Esophagus squamous epithelium (tissue), 5 donors: Measurements from ENCODE around the gene BICDL2. TPM values are rescaled to one million over a fixed set of nuclear protein-coding genes. Genes with fewer than 3 reads are reported as not detected.

ENCODE experiments used
- DNase-seq: peaks from one replicate; lab custom pipeline; 2025; lab: John Stamatoyannopoulos, UW
- H3K27ac ChIP-seq, 4 donors: fragments of 200-600 bp; sonication (generic); one replicate each; pipeline ENCODE4 v1.5.1; 2016 to 2019; ENCODE audit warnings: mild to moderate bottlenecking in 1 of 4
- H3K27me3 ChIP-seq, 4 donors: fragments of 200-600 bp; sonication (generic); 1 replicate in 3 of 4; 2 replicates in 1 of 4; pipeline versions ENCODE4 v1.5.1 to v1.6.0; 2017 to 2021; ENCODE audit warnings: antibody characterized with exemption in 1 of 4
- H3K36me3 ChIP-seq, 3 donors: fragments of 200-600 bp; sonication (generic); one replicate each; pipeline ENCODE4 v1.5.1; 2016 to 2019
- H3K4me1 ChIP-seq, 3 donors: fragments of 200-600 bp; sonication (generic); one replicate each; pipeline ENCODE4 v1.5.1; 2017 to 2019
- H3K4me3 ChIP-seq, 4 donors: fragments of 200-600 bp; sonication (generic); 1 replicate in 3 of 4; 2 replicates in 1 of 4; pipeline ENCODE4 v1.5.1; 2016 to 2019; ENCODE audit warnings: mild to moderate bottlenecking in 2 of 4, moderate library complexity in 1 of 4
- H3K9me3 ChIP-seq, 3 donors: fragments of 200-600 bp; sonication (generic); one replicate each; pipeline ENCODE4 v1.5.1; 2016 to 2019
- POLR2A ChIP-seq, 4 donors: fragments of 450-650 bp; IDR thresholded peaks; one replicate each; pipeline ENCODE4 v1.6.1; 2017; ENCODE audit warnings: antibody characterized with exemption in 4 of 4, mild to moderate bottlenecking in 4 of 4, moderate library complexity in 3 of 4
- WGBS, 2 donors: methylation state at CpG; one replicate each; pipeline ENCODE4 v1.1.5; 2018; 5-methylcytosine and 5-hydroxymethylcytosine counted together
- intact Hi-C: fragments of 100-400 bp; cut with DNase I; formaldehyde crosslinking; loops from one replicate; pipeline ENCODE4 v1.15.0; 2022
- small RNA-seq, 4 donors: library from RNA; depleted of rRNA; stranded (forward); fragments of <200 nt; gene quantifications; one replicate each; pipeline ENCODE3, GENCODE V24; 2016
- total RNA-seq, 4 donors: library from RNA; depleted of rRNA; stranded (reverse); fragments of >200 nt; gene quantifications; one replicate each; pipeline ENCODE4 v1.1.0, GENCODE V29; 2016
- TF ChIP-seq, protein P1 (sequence below), 6 experiments: fragments of 450-650 bp in 4 of 6; fragments of 200-600 bp in 2 of 6; sonication (generic) in 2 of 6; IDR thresholded peaks; one replicate each; pipeline ENCODE4 v1.5.1; 2016 to 2019; ENCODE audit warnings: antibody characterized with exemption in 6 of 6, mild to moderate bottlenecking in 4 of 6, moderate library complexity in 4 of 6
- donor health status: DM: yes; HTN: yes; CAD: no.

The BICDL2 gene
- total RNA-seq, 4 donors from 2014 or later = 54.9 to 204 (median 96.4) TPM

DNA sequence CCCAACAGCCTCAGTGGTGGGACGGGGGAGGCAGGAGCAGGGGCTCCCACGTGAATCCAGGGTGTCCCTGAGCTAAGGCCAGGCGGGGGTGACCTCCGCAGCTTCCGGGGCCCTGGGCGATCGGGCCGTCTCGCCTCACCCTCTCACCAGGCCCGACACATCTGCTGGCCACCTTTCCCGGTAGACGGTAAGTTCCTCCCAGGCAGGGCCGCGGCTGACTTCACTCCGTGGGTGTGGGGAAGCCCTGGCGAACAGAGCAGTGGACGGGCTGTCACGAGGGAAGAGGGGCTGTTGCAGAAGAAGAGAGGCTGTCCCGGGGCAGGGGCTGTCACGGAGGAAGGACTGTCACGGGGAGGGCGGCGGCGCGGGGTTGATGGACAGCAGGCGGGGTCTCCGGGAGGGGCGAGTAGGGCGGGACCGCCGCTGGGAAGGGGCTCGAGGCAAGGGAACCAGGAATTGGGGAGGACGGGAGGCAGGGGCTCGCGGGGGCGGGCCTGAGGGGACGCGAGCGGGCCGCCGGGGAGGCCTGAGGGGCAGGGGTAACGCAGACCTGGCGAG is 57.0 kb downstream of the BICDL2 start:
- no peak for DNase-seq
- TF ChIP-seq, protein P1, sequence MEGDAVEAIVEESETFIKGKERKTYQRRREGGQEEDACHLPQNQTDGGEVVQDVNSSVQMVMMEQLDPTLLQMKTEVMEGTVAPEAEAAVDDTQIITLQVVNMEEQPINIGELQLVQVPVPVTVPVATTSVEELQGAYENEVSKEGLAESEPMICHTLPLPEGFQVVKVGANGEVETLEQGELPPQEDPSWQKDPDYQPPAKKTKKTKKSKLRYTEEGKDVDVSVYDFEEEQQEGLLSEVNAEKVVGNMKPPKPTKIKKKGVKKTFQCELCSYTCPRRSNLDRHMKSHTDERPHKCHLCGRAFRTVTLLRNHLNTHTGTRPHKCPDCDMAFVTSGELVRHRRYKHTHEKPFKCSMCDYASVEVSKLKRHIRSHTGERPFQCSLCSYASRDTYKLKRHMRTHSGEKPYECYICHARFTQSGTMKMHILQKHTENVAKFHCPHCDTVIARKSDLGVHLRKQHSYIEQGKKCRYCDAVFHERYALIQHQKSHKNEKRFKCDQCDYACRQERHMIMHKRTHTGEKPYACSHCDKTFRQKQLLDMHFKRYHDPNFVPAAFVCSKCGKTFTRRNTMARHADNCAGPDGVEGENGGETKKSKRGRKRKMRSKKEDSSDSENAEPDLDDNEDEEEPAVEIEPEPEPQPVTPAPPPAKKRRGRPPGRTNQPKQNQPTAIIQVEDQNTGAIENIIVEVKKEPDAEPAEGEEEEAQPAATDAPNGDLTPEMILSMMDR (IDR thresholded peaks at IDR 0.05) = no peak
- TF ChIP-seq POLR2A (IDR thresholded peaks at IDR 0.05) = no peak
- H3K9me3 ChIP-seq = no peaks in the 10 kb centered on the region
- peak overlapping the region in 3 of 4 donors; percentile 87 to 92 (median 87) for H3K27ac ChIP-seq
- 4 to 23% methylated on average over 7 to 24 of the region's 43 CpGs for WGBS, 2 donors
- intact Hi-C loops = no loop called here
- no peaks in the 10 kb centered on the region for H3K36me3 ChIP-seq
- peaks cover 0 to 16% (median 0%) of the 10 kb centered on the region in 4 donors for H3K27me3 ChIP-seq
- H3K4me3 ChIP-seq = peak overlapping the region; percentile 62 to 90 (median 66)
- peaks cover 15 to 61% (median 23%) of the 10 kb centered on the region in 3 donors for H3K4me1 ChIP-seq

Small RNA genes within 50 kb of the gene (small RNA-seq; reads per million reads assigned to genes)
- gene LINC00514 (0 reads per million in 4 donors), gene RNU1-22P (0 to 0.15 (median 0.04) reads per million in 4 donors)

Other genes starting within 250 kb of the BICDL2 start
- gene PRSS33, start 249.4 kb downstream of the BICDL2 start, total RNA-seq = not detected
- not detected for gene PRSS41, start 238.5 kb downstream of the BICDL2 start, total RNA-seq
- 1 to 10 TPM in 1 of 4 donors, not detected in 3; 1.5 TPM for gene PRSS21, start 219.7 kb downstream of the BICDL2 start, total RNA-seq
- 10 to 100 TPM in 1 of 4 donors, under 1 TPM in 2, not detected in 1; 0.34 to 38.5 (median 0.44) TPM for gene ZG16B, start 206.6 kb downstream of the BICDL2 start, total RNA-seq
- gene PRSS22, start 178.8 kb downstream of the BICDL2 start, total RNA-seq = 100 to 1,000 TPM in 2 of 4 donors, 10 to 100 TPM in 2; 36.6 to 149 (median 113) TPM
- gene FLYWCH2, start 153.7 kb downstream of the BICDL2 start, total RNA-seq = 10 to 100 TPM; 18.9 to 47.9 (median 39.5) TPM
- gene FLYWCH1, start 125.0 kb downstream of the BICDL2 start, total RNA-seq = 10 to 100 TPM; 25.4 to 52.1 (median 27.1) TPM
- 1 to 10 TPM in 2 of 4 donors, under 1 TPM in 1, not detected in 1; 0.19 to 3.9 (median 2.1) TPM for gene KREMEN2, start 72.7 kb downstream of the BICDL2 start, total RNA-seq
- 10 to 100 TPM in 1 of 4 donors, 1 to 10 TPM in 3; 2.9 to 18.8 (median 8.0) TPM for gene PAQR4, start 67.6 kb downstream of the BICDL2 start, total RNA-seq
- gene PKMYT1, start 56.5 kb downstream of the BICDL2 start, total RNA-seq = 10 to 100 TPM in 3 of 4 donors, 1 to 10 TPM in 1; 4.2 to 33.1 (median 13.0) TPM
- not detected for gene CLDN9, start 24.0 kb downstream of the BICDL2 start, total RNA-seq
- gene CLDN6, start 18.8 kb downstream of the BICDL2 start, total RNA-seq = not detected
- 10 to 100 TPM; 15.3 to 46.0 (median 28.6) TPM for gene TNFRSF12A, start 16.6 kb downstream of the BICDL2 start, total RNA-seq
- 10 to 100 TPM; 17.9 to 32.4 (median 18.4) TPM for gene HCFC1R1, start 13.0 kb downstream of the BICDL2 start, total RNA-seq
- 10 to 100 TPM; 17.4 to 27.9 (median 25.8) TPM for gene THOC6, start 12.9 kb downstream of the BICDL2 start, total RNA-seq
- 1 to 10 TPM in 1 of 4 donors, under 1 TPM in 3; 0.19 to 1.4 (median 0.61) TPM for gene MMP25, start 9.6 kb upstream of the BICDL2 start, total RNA-seq
- 10 to 100 TPM in 3 of 4 donors, 1 to 10 TPM in 1; 4.6 to 31.7 (median 17.3) TPM for gene IL32, start 28.7 kb upstream of the BICDL2 start, total RNA-seq
- gene ZSCAN10, start 62.4 kb upstream of the BICDL2 start, total RNA-seq = not detected
- 10 to 100 TPM in 3 of 4 donors, 1 to 10 TPM in 1; 9.7 to 13.9 (median 11.9) TPM for gene ZNF205, start 75.6 kb upstream of the BICDL2 start, total RNA-seq
- 10 to 100 TPM in 1 of 4 donors, 1 to 10 TPM in 3; 3.9 to 14.3 (median 6.4) TPM for gene ZNF213, start 98.1 kb upstream of the BICDL2 start, total RNA-seq
- gene OR1F1, start 151.3 kb upstream of the BICDL2 start, total RNA-seq = not detected
- 10 to 100 TPM in 1 of 4 donors, 1 to 10 TPM in 3; 4.3 to 10.1 (median 4.6) TPM for gene ZNF200, start 198.2 kb upstream of the BICDL2 start, total RNA-seq
- gene MEFV, start 219.7 kb upstream of the BICDL2 start, total RNA-seq = 1 to 10 TPM in 3 of 4 donors, under 1 TPM in 1; 0.38 to 2.8 (median 1.5) TPM
- gene ZNF263, start 246.5 kb upstream of the BICDL2 start, total RNA-seq = 10 to 100 TPM; 15.7 to 40.1 (median 24.1) TPM